DMS53 treated with DMSO at 0.1 percent for 48 hours (cell line): ENCODE data around the gene EXOC6.
"Not testable (repeated sequence)": the region's sequence is repeated elsewhere in the genome, so short reads cannot be mapped to it uniquely, and the experiment has no call there.

Source experiments
- DNase-seq: peaks from one replicate; lab custom pipeline; 2025; ENCODE audit not compliant: unreplicated experiment; lab: John Stamatoyannopoulos, UW

The EXOC6 gene

GRCh38 chr10:92876509-92877036, 28.3 kb downstream of the EXOC6 start:
- no peak for DNase-seq

- peak; percentile 59 for DNase-seq
These were observed 32.0 kb downstream of the EXOC6 start for GRCh38 chr10:92880233-92880861.

DNA sequence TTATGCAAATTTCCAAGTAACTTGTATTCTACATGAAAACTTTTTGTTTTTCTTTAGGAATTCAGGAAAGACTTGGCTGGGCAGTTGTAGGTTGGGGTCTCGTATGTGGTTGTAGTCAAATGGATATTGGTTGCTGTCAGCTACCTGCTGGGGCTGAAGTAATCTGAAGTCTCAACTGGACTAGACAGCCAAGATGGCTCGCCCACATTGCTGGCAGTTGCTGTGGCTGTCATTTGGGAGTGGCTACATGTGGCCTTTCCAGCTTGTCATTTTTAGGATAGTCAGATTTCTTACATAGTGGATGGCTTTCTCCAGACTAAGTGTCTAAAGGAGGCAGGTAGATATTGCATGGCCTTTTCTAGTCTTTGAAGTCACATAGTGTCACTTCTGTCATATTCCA, 32.6 kb downstream of the EXOC6 start:
- no peak for DNase-seq

GRCh38 chr10:92886334-92886961, 38.1 kb downstream of the EXOC6 start:
- DNase-seq = no peak

GRCh38 chr10:92890471-92890870, 42.2 kb downstream of the EXOC6 start:
- DNase-seq = no peak

DNA sequence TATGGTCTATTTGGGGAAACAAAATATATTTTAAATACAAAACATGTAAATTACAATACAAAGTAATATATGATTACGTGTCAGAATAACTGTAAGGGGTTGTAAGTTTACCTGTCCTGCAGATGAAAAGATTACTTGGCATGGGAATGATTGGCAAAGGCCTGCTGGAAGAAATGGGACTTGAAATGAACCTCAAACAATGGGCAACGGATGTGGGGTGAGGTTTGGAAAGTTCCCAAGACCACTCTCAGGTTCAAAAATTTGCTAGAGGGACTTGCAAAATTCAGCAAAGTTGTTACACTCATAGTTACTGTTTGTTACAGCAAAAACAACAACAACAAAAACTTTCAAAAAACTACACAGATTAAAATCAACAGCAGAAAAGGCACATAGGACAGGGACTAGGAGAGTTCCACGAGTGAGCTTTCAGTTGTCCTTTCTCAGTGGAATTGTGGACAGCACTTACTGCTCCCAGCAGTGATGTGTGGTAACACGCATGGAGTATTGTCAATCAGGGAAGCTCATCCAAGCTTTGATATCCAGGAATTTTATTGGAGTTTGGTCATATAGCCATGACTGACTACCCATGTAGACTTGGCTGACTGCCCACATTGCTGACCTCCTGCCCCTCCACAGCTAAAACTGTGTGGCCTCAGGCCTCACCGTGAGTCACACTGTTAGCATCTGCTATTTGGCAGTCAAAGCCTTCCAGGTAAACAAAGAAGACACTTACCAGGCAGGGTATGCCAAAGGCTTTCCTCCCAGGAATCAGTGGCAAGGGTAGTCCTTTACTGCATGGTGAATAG, 43.8 kb downstream of the EXOC6 start:
- peak; percentile 89 for DNase-seq

GRCh38 chr10:92892691-92893054, 44.4 kb downstream of the EXOC6 start:
- DNase-seq = no peak

GRCh38 chr10:92894081-92894655, 45.8 kb downstream of the EXOC6 start:
- DNase-seq = no peak

GRCh38 chr10:92897916-92898315, 49.6 kb downstream of the EXOC6 start:
- no peak for DNase-seq

DNA sequence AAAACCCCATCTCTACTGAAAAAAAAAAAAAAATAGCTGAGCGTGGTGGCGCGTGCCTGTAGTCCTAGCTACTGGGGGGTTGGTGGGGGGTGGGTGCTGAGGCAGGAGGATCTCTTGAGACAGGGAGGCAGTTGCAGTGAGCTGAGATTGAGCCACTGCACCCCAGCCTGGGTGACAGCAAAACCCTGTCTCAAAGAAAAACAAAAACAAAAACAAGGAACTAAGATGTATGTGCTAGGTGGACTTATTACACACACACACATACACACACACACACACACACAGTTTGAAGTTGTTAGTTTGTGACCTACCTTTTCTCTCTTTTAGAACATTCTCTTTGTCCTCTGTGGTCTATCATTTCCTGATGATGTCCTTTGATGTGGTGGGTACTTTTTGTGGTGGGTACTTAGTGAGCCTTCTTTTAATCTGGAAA, 53.5 kb downstream of the EXOC6 start:
- no peak for DNase-seq

GRCh38 chr10:92903633-92904032, 55.3 kb downstream of the EXOC6 start:
- DNase-seq = no peak

DNA sequence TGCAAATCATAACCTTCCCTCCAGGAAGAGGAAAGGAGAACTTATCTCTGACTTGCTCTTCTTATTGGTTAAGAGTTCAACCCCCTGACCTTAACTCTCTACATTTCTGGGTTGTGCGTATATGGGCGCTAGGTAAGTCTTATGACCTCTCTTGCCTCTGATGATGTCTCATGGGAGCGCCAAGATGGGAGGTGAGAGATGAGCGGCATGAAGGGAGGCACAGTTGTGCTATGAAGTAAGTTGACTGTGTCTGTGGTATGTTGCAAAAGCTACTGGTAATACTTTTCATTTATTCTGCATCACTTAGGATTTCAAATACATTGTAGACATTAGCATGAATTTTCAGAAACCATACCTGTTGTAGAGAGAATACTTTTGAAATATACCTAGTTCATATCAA, 59.0 kb downstream of the EXOC6 start:
- DNase-seq = no peak

DNA sequence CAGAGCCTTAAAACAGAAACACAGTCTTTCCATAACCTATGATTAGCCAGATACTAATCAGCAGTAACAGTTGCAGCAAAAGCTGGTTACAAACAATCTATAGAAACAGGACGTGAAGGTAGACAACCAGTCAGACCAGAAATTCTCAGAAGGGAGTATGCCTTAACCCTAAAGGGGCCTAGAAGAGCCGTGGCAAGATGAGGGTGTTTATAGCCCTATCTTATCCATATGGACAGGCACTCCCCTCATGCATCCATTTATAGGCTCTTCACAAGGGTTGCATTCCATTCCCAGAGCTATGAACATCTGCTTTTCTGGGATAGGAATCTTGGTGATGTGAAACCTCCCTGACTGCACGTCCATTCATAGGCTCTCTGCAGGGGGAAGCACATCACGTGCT, 64.3 kb downstream of the EXOC6 start:
- not testable (repeated sequence) for DNase-seq

DNA sequence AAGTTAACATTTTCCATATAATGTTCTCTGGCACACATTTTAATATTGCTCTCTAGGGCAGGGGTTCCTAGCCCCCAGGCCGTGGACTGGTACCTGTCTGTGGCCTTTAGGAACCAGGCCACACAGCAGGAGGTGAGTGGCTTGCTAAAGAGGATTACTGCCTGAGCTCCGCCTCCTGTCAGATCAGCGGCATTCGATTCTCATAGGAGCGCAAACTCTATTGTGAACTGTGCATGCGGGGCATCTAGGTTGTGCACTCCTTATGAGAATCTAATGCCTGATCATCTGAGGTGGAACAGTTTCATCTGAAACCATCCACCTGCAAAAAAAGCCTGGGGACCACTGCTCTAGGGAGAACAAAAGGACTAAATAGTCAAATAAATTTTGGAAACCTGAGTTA, 65.7 kb downstream of the EXOC6 start:
- no peak for DNase-seq

DNA sequence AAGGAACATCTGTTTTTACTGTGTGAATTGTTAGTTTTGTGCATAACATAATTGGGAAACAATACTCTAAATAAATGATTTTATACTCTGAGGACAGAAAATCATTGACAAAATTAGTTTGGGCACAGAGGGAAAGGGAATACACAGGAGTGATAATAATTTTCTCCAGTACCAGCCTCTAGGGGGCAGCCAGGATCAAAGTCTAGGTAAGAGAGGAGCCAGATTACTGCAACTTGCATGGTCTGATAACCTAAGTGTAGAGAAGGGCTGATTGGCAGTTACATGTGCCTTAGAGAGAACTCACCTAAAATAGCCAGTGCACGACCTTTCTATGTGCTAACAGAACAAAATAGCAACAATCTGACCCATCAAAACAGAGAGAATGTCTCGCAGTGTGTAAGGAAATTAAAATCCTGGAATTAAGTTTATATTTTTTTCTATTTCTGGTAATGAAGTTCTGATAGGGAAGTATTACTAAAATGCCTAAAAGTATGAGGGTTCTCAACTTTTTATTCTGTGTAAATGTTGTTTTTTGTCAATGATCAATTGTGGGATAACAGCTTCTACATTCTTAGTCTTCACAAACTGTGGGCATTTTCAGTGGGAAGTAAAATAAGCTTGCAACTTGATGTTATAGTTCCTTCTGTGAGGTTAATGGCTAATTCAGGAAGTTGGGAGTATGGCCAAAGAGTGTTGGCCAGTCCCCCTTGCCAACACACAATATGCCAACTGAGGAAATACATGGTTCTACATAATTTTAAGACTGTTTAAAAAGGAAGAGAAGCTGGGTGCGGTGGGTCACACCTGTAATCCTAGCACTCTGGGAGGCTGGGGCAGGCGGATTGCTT, 66.4 kb downstream of the EXOC6 start:
- peak; percentile 57 for DNase-seq

- no peak for DNase-seq
These were observed 67.6 kb downstream of the EXOC6 start for GRCh38 chr10:92915892-92916291.

GRCh38 chr10:92916433-92916832, 68.1 kb downstream of the EXOC6 start:
- no peak for DNase-seq

- DNase-seq = no peak
These were observed 70.3 kb downstream of the EXOC6 start for GRCh38 chr10:92918603-92919002.

DNA sequence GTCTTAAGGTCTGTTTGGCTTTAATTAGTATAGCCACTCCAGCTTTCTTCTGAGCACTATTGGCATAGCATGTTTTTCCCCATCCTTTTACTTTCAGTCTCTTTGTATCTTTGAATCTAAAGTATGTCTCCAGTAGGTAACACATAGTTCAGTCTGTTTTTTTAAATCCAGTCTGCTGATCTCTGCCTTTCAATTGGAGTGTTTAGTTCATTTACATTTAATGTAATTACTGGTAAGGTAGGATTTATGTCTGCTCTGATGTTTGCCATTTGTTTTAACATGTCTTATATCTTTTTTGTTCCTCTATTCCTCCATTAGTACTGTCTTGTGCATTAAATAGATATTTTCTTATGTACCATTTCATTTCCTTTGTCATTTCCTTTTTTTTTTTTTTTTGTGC, 72.5 kb downstream of the EXOC6 start:
- no peak for DNase-seq

- no peak for DNase-seq
These were observed 75.1 kb downstream of the EXOC6 start for GRCh38 chr10:92923416-92923815.

GRCh38 chr10:92929896-92930295, 81.6 kb downstream of the EXOC6 start:
- no peak for DNase-seq
